GM03348 (cell line): ENCODE measurements around the gene BORCS6.
"Not testable (repeated sequence)": the region's sequence is repeated elsewhere in the genome, so short reads cannot be mapped to it uniquely, and the experiment has no call there.

Source experiments
- DNase-seq: peaks from one replicate; pipeline ENCODE4 v3.0.0; 2012; ENCODE audit warnings: low spot score

BORCS6 gene

DNA sequence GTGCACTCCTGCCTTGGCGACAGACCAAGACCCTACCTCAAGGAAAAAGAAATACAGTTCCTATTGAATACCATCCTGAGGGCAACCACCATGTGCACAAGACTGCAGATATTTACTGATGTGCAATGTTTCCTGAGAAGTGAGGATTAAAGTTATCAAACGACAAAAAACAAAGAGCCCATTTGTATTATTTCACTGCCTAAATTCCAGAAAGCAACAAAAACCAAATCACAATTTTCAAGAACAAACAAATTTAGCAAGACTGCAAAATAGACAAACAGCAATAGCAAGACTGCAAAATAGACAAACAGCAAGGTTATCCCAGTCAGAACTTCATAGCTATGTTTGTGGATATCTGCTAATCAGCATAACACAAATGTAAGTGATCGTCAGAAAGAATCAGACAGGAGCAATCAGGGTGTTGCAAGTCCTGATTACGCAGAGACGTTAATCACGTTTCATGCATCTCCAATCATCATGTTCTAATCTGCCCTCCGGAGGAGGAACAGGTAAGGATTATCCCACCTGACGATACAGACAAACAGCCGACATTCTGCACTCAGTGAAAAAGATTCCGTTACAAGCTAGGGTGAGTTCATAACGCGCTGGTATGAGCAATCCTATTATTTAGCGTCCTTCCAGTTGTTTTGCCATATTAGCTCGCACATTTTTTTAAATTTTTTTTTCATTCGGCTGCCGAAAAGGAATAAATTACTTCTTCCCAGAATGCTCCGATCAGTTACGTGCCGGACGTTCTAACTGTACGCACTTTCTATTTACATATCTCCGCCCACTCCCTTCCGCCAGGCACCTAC, 16.7 kb downstream of the BORCS6 start:
- peak; percentile 77 for DNase-seq

DNA sequence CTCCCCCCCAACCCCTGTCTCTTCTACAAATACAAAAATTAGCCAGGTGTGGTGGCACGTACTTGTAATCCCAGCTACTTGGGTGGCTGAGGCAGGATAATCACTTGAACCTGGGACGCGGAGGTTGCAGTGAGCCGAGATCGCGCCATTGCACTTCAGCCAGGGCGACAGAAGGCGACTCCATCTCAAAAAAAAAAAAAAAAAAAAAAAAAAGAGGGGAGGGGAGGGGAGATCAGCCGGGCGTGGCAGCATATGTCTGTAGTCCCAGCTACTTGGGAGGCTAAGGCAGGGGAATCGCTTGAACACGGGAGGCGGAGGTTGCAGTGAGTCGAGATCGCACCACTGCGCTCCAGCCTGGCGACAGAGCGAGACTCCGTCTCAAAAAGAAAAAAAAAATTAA, 19.8 kb downstream of the BORCS6 start:
- not testable (repeated sequence) for DNase-seq

DNA sequence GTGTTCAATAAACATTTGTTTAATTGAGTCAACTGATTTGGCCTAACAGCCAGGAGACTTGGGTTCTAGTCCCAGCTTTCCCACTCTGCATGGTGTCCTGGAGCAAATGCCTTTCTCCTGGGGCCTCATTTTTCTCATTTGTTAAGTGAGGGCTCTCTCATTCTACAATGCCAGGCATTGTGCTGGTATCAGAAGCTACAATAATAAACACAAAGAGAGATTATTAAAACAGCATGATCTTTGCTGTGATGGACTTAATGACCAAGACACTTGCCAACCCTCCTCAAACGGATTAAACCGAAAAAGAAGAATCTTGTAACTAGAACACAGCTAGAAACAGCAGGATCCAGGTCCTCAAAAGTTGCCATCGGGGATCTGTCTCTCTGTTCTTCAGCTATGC, 22.5 kb downstream of the BORCS6 start:
- no peak for DNase-seq

DNA sequence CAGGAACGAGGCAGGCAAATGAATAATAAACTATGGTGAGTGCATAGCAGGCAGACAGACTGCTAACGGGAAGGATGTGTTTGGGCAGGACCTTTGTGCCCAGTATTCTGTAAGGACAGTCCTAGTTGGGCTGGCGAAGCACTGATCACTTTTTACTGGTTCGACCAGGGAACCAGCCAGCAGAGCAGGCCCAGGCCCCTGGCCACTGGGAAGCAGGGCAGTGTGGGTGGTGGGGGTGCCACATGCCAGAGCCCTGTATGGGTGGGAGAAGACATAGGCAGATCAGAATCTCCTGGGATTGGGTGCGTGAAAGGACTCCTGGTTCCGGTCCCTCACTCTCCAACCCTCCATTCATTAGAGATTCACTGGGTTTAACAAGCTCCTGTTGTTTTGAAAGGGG, 23.2 kb downstream of the BORCS6 start:
- DNase-seq, result no peak

DNA sequence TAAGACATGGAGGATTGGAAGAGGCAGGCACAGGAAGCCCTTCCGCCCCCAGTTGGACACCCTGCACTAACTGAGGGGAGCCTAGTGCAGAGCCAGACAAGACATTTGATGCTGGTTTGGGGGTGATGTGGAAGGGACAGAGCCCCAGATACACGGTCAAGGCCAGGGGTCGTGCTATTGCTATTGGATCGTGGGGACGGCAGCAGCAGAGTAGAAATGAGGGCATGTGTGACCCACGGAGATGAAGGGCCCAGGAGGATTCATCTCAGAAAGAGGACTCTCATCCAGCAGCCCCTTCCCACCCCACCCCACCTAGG, 25.2 kb downstream of the BORCS6 start:
- no peak for DNase-seq

DNA sequence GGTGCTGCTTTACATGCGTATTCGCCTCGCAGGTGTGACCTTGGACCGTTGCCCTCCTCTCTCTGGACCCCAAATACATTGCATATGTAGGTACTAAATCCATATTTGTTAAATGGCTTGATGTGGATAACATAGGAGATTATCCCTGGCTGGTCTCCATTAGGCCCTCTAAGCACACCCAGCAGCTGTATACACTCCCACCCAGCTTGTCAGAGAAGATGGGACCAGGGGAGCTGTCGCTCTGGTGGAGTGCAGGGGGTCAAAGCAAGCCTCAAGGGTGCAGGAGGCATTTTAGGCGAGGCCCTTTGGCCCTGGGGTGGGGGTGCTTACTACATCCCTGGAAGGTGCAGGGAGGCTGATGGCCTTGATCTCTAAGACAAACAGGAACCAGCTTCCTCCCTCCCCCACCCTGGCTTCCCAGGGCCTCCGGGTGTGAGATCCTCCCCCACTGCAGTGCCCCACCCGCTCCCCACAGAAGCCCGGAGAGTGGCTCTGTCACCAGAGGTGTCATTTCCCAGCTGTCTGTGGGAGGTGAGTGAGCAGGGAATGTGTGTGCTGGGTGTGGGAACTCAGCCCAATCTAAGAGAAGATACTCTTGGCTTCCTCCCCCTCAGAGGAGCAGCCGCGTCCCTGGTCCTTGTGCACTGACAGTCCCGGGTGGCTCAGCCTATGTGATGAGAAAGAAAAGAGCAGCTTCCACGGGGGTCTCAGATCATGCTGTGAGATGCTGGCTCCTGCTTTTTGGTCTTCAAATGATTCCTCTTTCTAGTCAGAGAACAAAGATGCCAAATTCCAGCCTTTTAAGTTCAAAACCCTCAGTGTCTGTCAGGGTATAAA, 25.8 kb downstream of the BORCS6 start:
- peak; percentile 42 for DNase-seq

DNA sequence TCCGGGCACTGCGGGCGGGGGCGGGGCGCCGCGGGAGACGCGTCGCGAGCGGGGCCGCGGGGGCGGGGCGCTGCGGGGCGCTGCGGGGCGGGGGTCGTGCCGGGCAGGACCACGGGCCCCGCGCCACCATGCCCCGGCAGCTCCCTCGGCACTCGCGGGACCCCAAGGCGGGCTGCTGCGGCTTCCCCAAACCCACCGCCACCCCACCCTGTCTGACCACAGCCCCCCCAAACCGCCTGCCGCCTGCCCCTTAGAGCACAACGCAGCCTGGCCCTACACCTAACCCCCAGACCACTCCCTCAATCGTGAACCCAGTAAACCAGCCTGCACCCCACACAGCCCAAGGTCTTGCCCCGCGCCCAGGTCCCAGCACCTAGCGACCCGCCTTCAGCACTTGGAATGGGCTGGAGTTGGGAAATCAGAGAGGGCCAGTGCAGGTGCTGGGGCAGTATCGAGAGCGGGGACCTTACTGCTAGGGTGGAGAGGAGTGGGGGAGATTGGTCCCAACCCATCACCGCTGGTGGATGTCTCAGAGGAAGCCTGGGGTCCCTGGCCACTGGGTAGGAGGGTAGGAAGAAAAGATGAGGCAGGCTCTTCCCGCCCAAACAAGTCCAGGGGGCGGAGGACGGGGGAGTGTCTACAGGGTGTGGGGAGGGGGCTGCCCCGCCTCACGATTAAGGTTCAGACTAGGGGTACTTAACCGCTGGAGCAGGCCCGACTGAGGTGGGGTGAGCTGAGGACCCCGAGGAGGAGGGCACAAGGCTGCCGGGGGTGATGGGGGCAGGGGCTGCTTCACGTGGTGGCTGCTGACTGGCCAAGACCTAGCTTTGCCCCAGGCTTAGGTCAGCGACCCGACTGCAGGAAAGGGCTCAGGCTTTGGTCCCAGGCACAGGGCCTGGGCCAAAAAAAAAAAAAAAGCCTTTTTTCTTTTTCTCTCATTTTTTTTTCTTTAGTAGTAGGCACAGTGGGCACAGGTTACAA, 26.7 kb downstream of the BORCS6 start:
- DNase-seq, result no peak

DNA sequence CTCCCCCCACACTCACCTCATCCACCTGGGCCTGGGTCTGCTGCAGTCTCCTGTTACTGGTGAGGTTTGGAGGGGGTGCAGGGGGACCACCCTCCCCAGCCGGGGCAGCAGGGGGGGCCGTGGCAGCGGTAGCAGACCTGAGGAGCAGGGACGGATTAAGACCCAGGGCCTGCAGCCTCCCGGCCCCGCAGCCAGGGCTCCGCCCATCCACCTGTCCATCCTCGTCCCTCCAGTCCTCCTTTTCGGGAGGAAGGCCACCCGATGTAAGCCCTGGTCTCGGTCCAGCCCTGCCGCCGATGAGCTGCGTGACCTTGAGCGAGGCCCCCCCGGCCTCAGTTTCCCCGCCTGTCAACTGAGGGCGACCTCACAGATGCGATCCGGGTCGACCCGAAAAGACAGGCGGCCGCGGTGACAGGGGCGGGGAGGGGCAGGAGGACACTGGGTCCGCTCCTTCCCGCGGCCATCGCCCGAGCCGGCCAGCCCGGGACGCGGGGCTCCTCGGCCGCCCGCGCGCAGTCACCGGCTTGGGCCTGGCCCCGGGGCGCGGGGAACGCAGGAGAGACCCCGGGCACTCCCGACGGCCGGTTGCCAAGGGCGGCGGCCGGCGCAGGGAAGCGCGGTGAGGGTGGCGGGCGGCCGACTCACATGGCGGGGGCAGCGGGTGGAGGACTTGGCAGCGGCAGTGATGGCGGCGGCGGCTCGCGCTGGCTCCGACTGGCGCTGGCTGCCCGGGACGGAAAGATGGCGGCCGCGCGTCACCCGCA, 27.6 kb downstream of the BORCS6 start, which contains the start of gene VAMP2:
TSS of gene VAMP2 (minus strand) at position 716 of the 764 bp plus-strand sequence. CDS start at position 647, 69 bp downstream.
- peak; percentile 85 for DNase-seq

DNA sequence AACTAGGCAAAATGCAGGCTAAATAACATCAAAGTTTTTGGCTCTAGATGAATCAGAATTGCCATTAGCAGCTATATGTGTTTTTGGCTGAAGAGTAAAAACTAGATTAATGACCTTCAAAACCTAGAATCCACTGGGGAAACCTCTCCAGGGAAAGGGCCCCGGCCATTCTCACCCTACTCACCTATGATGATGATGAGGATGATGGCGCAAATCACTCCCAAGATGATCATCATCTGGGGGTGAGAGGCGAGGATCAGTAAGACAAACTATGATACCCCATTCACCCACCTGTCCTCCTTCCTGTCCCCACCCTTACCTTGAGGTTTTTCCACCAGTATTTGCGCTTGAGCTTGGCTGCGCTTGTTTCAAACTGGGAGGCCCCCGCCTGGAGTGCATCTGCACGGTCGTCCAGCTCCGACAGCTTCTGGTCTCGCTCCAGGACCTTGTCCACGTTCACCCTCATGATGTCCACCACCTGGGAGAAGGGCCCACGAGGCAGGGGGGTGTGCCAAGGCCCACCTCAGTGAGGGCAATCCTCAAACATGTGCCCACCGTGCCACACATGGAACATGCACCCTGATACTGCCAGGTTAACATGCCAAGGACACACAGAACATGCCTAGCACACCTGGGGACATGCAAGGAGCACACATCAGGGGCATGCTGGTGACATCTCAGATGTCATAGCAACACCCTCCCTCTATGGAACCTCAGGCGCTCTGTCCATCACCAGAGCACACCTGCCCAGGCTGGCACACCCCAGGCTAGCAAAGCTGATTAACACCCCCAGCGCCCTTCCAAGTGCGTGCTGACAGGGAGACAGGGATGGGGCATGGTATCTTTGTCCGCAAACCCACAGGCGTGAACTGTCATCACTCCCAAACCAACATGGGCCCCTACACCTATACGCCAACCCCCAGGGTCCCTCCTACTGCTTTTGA, 28.4 kb downstream of the BORCS6 start:
- DNase-seq, result no peak

DNA sequence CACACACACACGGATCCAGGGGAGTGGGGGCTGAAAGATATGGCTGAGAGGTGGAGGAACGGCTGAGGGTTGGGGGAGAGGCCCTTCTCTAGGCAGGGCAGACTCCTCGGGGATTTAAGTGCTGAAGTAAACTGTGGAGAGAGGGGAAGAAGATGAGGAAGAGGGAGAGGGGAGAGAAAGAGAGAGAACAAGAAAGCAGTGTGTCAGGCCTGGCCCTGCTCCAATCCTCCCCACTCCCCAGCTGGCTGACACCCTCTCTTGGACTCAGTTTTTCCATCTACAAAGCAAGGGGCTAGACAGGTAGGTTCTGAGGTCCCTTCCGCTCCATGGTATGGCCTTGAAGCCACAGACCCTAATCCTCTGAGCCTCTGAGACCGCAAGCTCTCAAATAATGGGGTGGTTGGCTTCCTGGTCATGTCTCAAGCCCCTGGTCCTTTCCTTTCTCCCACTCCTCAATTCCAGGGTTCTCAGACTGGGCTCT, 29.2 kb downstream of the BORCS6 start:
- DNase-seq, result no peak

DNA sequence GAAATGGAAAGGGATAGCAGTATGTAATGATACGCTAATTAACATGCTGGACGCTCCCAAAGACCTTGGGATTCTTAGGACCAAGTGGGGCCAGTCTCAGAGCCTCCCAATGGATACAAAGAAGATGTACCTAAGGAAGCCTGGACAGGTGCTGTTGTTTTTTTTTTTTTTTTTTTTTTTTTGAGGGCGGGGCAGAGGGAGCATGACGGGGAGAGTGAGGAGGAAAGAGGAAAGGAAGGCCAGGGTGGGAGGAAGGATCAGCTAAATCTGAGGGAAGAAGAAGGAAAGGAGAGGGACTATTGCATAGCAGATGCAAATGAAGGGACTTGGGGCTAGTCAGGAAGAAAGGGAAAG, 29.8 kb downstream of the BORCS6 start:
- DNase-seq, result no peak

DNA sequence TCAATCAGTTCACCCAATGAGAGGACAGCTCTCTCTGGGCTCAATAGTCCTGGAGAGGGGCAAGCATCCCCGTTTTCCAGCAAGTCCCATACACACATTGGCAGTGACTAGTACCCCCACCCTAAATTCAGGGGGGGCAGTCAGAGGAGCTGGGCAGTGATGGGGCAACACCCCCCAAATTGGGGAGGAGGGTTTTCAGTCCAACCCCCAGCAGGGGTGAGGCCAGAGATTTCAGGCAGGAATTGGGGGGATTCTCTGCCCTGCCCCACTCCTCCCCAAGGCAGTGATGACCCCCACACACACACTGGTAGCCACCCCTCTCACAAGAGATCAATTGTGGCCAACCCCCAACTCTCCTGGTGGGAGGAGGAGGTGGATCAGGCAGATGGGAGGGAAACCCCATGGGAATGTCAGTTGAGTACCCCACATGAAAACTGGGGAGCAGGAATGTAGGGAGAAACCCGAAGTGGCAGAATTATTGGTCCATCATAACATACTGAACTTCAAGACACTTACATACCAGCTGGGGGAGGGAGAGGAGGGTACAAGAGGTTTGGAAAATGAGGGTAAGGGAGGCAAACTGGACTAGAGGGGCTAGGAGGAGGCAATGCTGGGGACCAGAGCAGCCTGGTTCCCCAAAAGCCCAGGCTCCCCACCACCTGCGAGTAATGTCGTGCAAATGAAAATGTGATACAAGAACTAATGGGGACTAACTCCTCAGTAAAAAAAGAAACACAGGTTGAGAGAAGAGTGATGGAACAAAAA, 30.3 kb downstream of the BORCS6 start:
- no peak for DNase-seq

DNA sequence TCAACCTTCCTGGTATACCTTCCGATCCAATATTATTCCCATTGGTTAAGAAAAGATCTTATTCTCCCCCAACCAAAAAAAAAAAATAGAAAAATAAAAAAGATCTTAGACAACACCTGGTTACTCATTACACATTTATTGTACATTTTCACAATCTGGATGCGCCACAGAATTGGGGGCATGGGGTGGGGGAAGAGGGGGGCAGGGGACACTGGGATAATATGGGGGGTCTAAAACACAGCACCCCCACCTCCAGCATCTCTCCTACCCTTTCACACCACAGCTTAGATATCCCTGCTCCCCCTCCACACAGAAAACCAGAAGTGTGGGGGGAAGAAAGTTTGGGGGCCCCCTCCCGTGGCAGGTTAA, 31.0 kb downstream of the BORCS6 start:
- no peak for DNase-seq

DNA sequence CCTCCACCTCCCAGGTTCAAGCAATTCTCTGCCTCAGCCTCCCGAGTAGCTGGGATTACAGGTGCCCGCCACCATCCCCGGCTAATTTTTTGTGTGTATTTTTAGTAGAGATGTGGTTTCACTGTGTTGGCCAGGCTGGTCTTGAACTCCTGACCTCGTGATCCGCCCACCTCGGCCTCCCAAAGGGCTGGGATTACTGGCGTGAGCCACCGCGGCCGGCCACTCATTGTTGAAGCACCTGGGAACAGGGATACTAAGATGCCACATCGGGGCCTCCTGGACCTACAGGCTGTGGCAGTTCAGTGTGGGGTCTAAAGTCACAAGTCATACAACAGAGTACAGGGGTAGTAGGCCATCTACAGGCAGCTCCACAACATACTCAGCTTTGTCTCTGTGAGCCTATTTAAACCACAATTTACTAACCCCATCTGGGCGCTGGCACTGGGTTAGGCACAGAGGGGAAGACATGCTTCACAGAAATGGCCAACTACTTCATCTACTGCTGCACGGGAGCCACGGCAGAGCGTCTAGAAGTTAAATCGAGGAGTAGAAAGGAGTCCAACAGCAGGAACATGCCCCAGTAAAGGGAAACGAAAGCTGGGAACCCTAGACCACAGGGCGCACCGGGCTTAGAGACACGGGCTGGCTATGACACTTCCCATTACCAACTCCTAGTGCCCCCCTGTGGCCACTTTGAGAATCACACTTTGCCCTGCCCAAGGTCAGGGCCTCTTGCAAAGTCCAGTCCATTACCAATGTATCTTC, 31.5 kb downstream of the BORCS6 start:
- DNase-seq, result peak; percentile 83

DNA sequence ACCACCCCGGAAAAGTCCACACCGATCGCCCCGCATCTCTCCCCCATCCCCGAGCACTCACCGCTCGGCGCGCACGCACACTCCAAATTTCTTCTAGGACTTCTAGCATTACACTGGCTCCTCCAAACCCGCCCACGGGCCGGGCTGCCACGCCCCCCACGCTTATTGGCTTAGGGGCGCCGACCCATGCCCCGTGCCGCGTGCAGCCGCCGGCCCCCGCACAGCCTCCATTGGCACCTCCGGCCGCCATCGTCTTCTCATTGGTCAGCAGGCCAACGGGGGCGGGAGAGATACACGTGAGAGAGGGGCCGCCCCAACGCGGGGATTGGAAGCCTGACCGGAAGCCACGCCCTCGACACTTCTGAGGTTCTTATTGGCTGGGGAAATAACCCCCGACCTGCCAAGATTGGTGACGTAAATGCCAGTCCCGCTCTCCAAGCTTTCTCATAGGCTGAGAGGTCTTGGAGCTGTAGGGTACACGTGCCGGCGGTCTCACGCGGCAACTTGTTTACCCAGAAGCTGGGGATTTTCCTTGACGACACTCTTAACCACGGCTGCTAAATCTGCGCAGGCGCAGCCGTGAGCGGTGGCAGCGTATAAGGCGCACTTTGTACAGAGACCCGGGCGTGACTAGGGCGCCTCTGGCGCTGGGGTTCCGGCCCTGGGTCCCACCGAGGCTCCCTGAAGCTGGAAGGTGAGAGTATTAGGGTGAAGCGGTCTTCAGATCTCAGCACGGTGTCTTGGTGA, 33.6 kb downstream of the BORCS6 start:
- peak; percentile 97 for DNase-seq

DNA sequence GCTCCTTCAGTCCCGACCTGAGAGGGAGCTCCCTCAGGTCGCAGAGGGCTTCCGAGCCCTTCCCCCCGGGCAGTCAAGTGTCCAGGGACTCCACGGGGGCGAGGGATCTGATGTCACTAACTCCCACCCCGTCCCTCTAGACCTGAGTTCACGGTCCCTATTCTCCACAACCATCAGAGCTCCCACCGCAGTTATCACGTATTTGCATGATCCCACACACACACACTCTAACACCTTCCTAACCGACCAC, 34.1 kb downstream of the BORCS6 start:
- no peak for DNase-seq

DNA sequence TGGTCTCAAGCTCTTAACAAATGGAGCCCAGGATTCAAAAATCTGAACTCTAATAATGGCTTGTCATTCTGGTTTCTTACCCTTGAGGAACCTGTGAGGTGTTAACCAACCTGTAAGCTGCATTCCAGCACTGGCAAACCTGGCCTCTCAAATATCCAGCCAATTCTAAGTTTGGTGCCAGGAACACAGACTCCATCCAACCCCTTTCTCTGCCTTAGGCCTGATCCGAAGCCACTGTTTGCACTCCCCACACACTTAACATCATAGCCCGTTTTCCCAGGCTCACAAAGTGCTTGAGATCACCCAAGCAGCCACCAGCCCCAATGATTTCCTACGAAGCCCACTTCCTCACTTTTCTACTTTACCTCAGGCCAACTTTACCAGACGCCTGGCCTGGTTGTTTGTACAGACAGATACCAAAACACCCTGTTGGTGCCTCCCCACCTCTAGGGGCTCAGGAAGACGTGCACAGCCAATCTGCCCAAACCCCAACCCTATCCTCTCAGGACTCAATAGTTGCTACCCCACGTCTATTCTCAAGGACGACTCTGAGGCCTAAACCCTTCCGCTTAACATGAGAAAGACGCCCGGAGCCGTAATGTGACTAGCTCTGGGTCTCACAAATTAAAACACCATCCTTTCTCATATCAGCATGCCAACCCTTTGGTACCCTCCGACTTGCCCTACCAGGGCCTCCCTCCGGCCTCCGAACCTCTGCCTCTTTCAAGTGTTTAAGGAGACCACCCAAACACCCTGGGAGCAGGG, 34.6 kb downstream of the BORCS6 start:
- no peak for DNase-seq
